ENCODE data around the gene PADI4.

Gene PADI4

DNA sequence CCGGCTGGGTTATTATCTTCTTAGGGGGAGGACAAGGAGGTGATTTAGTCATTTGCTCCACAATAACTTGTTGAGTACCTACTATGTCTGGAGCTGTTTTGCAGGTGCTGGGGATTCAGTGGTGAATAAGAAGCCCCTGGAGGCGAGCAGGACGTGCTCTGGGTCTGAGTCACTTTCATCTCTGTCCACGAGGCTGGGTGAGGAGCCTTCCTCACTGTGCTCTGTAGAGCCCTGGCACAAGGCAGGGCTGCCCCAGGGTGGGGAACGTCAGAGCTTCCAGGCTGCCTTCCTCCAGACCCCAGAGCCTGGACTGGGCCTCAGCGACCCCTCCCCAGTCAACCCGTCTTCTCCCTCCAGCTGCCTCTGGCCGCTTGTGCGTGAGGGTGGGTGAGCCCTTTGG lies 61.5 kb downstream of the PADI4 start:
- TF ChIP-seq NFIC (IDR thresholded peaks at IDR 0.05) (no peak), TEAD4 (IDR thresholded peaks at IDR 0.05) (no peak)

DNA sequence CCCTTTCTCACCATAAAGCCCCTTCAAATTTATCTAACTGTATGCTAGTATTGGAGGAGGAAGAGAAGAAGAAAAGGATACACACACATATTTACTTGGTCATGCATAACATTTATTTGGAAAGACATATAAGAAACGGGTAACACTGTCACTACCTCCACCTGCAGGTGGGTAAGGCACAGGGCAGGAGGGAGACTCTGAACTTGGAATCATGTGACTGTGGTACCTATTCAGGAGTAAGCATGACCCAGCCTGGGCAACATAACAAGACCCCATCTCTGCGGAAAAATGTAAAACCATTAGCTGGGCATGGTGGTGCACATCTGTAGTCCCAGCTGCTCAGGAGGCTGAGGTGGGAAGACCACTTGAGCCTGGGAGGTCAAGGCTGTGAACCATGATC lies 62.6 kb downstream of the PADI4 start:
- TF ChIP-seq RAD21 (IDR thresholded peaks at IDR 0.05; ENCODE audit: low read depth) (peak; percentile 66), USF1 (IDR thresholded peaks at IDR 0.05) (peak; percentile 72), TCF12 (IDR thresholded peaks at IDR 0.05; ENCODE audit: low read depth) (no peak)

DNA sequence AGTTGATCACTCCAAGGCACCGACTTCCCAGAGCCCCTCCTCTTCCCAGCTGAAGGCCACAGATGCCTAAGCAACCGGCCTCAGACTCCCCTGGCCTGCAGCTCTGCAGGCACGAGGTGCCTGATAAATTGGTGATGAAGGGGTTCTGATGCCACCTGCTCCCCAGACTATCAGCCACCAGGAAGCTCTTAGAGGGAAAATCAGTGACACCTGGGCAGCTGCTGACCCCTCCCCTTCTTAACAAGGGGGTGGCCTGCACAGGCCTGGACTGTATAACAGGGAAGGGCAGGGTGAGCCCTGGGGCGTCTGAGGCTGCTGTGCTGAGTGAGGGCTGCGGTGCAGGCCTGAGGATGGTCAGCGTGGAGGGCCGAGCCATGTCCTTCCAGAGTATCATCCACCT lies 63.9 kb downstream of the PADI4 start, which contains the start of gene PADI6:
PADI6 (plus strand) TSS at position 301 of the 400 bp plus-strand sequence; CDS start at position 351, 50 bp downstream.
- TF ChIP-seq EP300 (IDR thresholded peaks at IDR 0.05; ENCODE audit: borderline replicate concordance) (no peak), REST (IDR thresholded peaks at IDR 0.05; ENCODE audit: low read depth) (no peak), TAF1 (IDR thresholded peaks at IDR 0.05; ENCODE audit: low read depth) (no peak), CREB1 (IDR thresholded peaks at IDR 0.05; ENCODE audit: low read depth) (no peak), YY1 (IDR thresholded peaks at IDR 0.05; ENCODE audit: low read depth) (no peak), CEBPB (IDR thresholded peaks at IDR 0.05) (no peak), EGR1 (IDR thresholded peaks at IDR 0.05) (no peak), RAD21 (IDR thresholded peaks at IDR 0.05; ENCODE audit: low read depth) (no peak), NFIC (IDR thresholded peaks at IDR 0.05) (no peak), TCF12 (IDR thresholded peaks at IDR 0.05; ENCODE audit: low read depth) (no peak), FOXM1 (IDR thresholded peaks at IDR 0.05; ENCODE audit: borderline replicate concordance, low read depth) (no peak), TEAD4 (IDR thresholded peaks at IDR 0.05) (no peak), MAX (IDR thresholded peaks at IDR 0.05) (no peak), USF1 (IDR thresholded peaks at IDR 0.05) (no peak), ZBTB7A (IDR thresholded peaks at IDR 0.05; ENCODE audit: low read depth) (no peak)

GRCh38 chr1:17372955-17373354 lies 65.0 kb downstream of the PADI4 start:
- TF ChIP-seq ZBTB7A (IDR thresholded peaks at IDR 0.05; ENCODE audit: low read depth) = no peak

GRCh38 chr1:17375651-17376050 lies 67.7 kb downstream of the PADI4 start:
- TF ChIP-seq TAF1 (IDR thresholded peaks at IDR 0.05; ENCODE audit: low read depth) = no peak
- TF ChIP-seq EGR1 (IDR thresholded peaks at IDR 0.05) = no peak
- TF ChIP-seq EP300 (IDR thresholded peaks at IDR 0.05; ENCODE audit: borderline replicate concordance) = no peak
- no peak for TF ChIP-seq NFIC (IDR thresholded peaks at IDR 0.05)
- no peak for TF ChIP-seq CEBPB (IDR thresholded peaks at IDR 0.05)
- TF ChIP-seq CREB1 (IDR thresholded peaks at IDR 0.05; ENCODE audit: low read depth) = no peak
- TF ChIP-seq YY1 (IDR thresholded peaks at IDR 0.05; ENCODE audit: low read depth) = no peak
- TF ChIP-seq FOXM1 (IDR thresholded peaks at IDR 0.05; ENCODE audit: borderline replicate concordance, low read depth) = no peak
- no peak for TF ChIP-seq TEAD4 (IDR thresholded peaks at IDR 0.05)
- TF ChIP-seq REST (IDR thresholded peaks at IDR 0.05; ENCODE audit: low read depth) = no peak

DNA sequence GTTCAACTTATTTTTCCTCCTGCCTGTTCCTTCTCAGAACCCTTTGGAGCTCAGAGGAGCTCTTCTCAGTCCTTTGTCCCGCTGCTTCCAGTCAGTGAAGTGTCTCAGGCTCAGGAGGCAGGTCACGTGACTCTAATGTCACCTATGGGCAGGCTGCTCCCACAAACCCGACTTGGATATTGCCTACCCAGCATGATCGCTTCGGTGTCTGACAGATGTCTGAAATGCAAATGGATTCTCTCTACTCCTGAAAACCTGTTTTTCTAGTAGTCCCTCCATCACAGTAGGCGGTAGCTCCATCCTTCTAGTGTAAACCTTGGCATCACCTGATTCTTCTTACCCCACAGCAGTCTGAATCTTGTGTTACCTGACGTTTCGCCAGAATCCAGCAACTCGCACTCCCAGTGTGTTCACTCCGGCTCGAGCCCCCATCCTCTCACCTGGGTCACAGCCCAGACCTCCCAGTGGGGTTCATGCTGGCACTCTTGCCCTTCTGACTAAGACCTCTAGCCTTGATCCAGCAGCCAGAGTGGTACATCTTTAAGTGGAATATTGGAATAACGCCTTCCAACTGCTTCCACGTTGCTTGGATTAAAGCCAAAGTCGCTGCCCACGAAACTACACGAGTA lies 69.4 kb downstream of the PADI4 start:
- TF ChIP-seq RAD21 (IDR thresholded peaks at IDR 0.05; ENCODE audit: low read depth) (no peak), USF1 (IDR thresholded peaks at IDR 0.05) (peak; percentile 92), NFIC (IDR thresholded peaks at IDR 0.05) (peak; percentile 19; the same call in 1 of the 2 replicates)

DNA sequence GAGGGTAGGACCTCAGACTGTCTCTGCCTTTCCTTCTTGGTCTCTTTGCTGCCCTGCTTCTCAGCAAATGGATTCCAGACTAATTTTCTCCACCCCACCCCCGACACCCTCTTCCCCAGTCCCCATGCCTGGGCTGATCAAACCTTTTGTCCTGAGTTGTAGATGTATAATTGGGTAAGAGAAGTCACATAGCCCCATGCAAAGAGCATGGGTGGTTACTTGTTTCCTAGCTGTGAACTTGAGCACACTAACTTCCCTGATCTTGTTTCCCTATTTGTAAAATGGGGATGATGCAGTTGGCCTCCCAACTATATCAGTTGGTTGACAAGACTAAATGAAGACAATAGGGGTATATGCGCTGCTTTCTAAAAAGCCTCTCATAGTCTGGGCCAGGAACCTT lies 73.2 kb downstream of the PADI4 start:
- TF ChIP-seq ZBTB7A (IDR thresholded peaks at IDR 0.05; ENCODE audit: low read depth) = no peak
- TF ChIP-seq TCF12 (IDR thresholded peaks at IDR 0.05; ENCODE audit: low read depth) = no peak
- no peak for TF ChIP-seq FOXM1 (IDR thresholded peaks at IDR 0.05; ENCODE audit: borderline replicate concordance, low read depth)
- TF ChIP-seq EGR1 (IDR thresholded peaks at IDR 0.05) = no peak
- TF ChIP-seq CREB1 (IDR thresholded peaks at IDR 0.05; ENCODE audit: low read depth) = no peak
- TF ChIP-seq MAX (IDR thresholded peaks at IDR 0.05) = no peak
- no peak for TF ChIP-seq YY1 (IDR thresholded peaks at IDR 0.05; ENCODE audit: low read depth)
- no peak for TF ChIP-seq REST (IDR thresholded peaks at IDR 0.05; ENCODE audit: low read depth)
- no peak for TF ChIP-seq NFIC (IDR thresholded peaks at IDR 0.05)
- no peak for TF ChIP-seq TEAD4 (IDR thresholded peaks at IDR 0.05)
- TF ChIP-seq RAD21 (IDR thresholded peaks at IDR 0.05; ENCODE audit: low read depth) = no peak
- no peak for TF ChIP-seq CEBPB (IDR thresholded peaks at IDR 0.05)
- TF ChIP-seq USF1 (IDR thresholded peaks at IDR 0.05) = no peak
- TF ChIP-seq TAF1 (IDR thresholded peaks at IDR 0.05; ENCODE audit: low read depth) = no peak
